Measurements from ENCODE around the gene CDH13.

CDH13 gene

GRCh38 chr16:82937926-82938520 is 311.3 kb downstream of the CDH13 start:
- Histone ChIP-seq H3K9ac (ENCODE audit: low read length) (no peak overlapping the region), H4K91ac (ENCODE audit: low read length) (no peak overlapping the region), H3K36me3 (ENCODE audit: control insufficient read depth in 1 of 2, insufficient read depth in 2 of 2, low read depth in 1 of 2, low read length in 2 of 2) (no peaks in the 10 kb centered on the region), H2AFZ (ENCODE audit: low read depth, low read length) (no peak overlapping the region), H3K4me3 (ENCODE audit: insufficient read depth in 1 of 2, low read depth in 1 of 2, low read length in 2 of 2) (no peak overlapping the region), H3K4ac (ENCODE audit: low read depth in 1 of 2, low read length in 2 of 2) (no peak overlapping the region), H3K79me1 (replicated peaks; ENCODE audit: low read length, poor library complexity, severe bottlenecking) (peaks cover 10% of the 10 kb centered on the region), H2BK12ac (ENCODE audit: low read length in 2 of 2) (no peak overlapping the region), H3K4me1 (ENCODE audit: control insufficient read depth, insufficient read depth, low read depth, low read length) (peaks cover 5% of the 10 kb centered on the region), H3K9me3 (ENCODE audit: control insufficient read depth, low read length) (peaks cover 6% of the 10 kb centered on the region), H3K14ac (ENCODE audit: low read length in 2 of 2) (no peak overlapping the region), H2BK15ac (ENCODE audit: low read depth, poor library complexity, severe bottlenecking) (no peak overlapping the region), H2BK120ac (ENCODE audit: low read depth, low read length) (no peak overlapping the region), H2AK5ac (ENCODE audit: low read length, severe bottlenecking) (no peak overlapping the region), H3K23ac (ENCODE audit: low read length in 2 of 2) (no peak overlapping the region), H3K4me2 (ENCODE audit: low read length, poor library complexity, severe bottlenecking) (no peak overlapping the region), H2BK5ac (ENCODE audit: low read depth, low read length, poor library complexity, severe bottlenecking) (no peak overlapping the region), H4K8ac (ENCODE audit: low read length) (no peak overlapping the region), H3K27ac (ENCODE audit: low read length, poor library complexity, severe bottlenecking) (no peak overlapping the region), H3K18ac (ENCODE audit: low read depth in 1 of 2, low read length in 2 of 2) (no peak overlapping the region), H3K27me3 (ENCODE audit: control insufficient read depth in 1 of 2, insufficient read depth in 1 of 2, low read length in 2 of 2) (no peaks in the 10 kb centered on the region)
- no peak for DNase-seq
- 93% methylated on average over 4 of the region's 7 CpGs for WGBS

- Histone ChIP-seq H4K8ac (ENCODE audit: low read length) (no peak overlapping the region), H3K36me3 (ENCODE audit: control insufficient read depth in 1 of 2, insufficient read depth in 2 of 2, low read depth in 1 of 2, low read length in 2 of 2) (no peaks in the 10 kb centered on the region), H2AK5ac (ENCODE audit: low read length, severe bottlenecking) (no peak overlapping the region), H2BK5ac (ENCODE audit: low read depth, low read length, poor library complexity, severe bottlenecking) (no peak overlapping the region), H2BK15ac (ENCODE audit: low read depth, poor library complexity, severe bottlenecking) (no peak overlapping the region), H3K4me2 (ENCODE audit: low read length, poor library complexity, severe bottlenecking) (no peak overlapping the region), H3K9me3 (ENCODE audit: control insufficient read depth, low read length) (no peaks in the 10 kb centered on the region), H3K4ac (ENCODE audit: low read depth in 1 of 2, low read length in 2 of 2) (no peak overlapping the region), H3K4me1 (ENCODE audit: control insufficient read depth, insufficient read depth, low read depth, low read length) (peaks cover 2% of the 10 kb centered on the region), H3K23ac (ENCODE audit: low read length in 2 of 2) (no peak overlapping the region), H2AFZ (ENCODE audit: low read depth, low read length) (no peak overlapping the region), H2BK12ac (ENCODE audit: low read length in 2 of 2) (no peak overlapping the region), H3K27ac (ENCODE audit: low read length, poor library complexity, severe bottlenecking) (no peak overlapping the region), H3K4me3 (ENCODE audit: insufficient read depth in 1 of 2, low read depth in 1 of 2, low read length in 2 of 2) (no peak overlapping the region), H3K27me3 (ENCODE audit: control insufficient read depth in 1 of 2, insufficient read depth in 1 of 2, low read length in 2 of 2) (no peaks in the 10 kb centered on the region), H2BK120ac (ENCODE audit: low read depth, low read length) (no peak overlapping the region), H4K91ac (ENCODE audit: low read length) (no peak overlapping the region), H3K79me1 (replicated peaks; ENCODE audit: low read length, poor library complexity, severe bottlenecking) (peaks cover 10% of the 10 kb centered on the region), H3K14ac (ENCODE audit: low read length in 2 of 2) (no peak overlapping the region), H3K9ac (ENCODE audit: low read length) (no peak overlapping the region), H3K18ac (ENCODE audit: low read depth in 1 of 2, low read length in 2 of 2) (no peak overlapping the region)
- peak; percentile 11 for DNase-seq
- WGBS, result 100% methylated on average over 1 of the region's 1 CpG
Measured at GRCh38 chr16:82943371-82943770, 316.6 kb downstream of the CDH13 start.

GRCh38 chr16:82945420-82946101 is 318.8 kb downstream of the CDH13 start:
- H4K91ac ChIP-seq (ENCODE audit: low read length), result no peak overlapping the region
- H2BK5ac ChIP-seq (ENCODE audit: low read depth, low read length, poor library complexity, severe bottlenecking), result no peak overlapping the region
- no peak overlapping the region for H3K27ac ChIP-seq (ENCODE audit: low read length, poor library complexity, severe bottlenecking)
- no peak for DNase-seq
- H3K4me3 ChIP-seq (ENCODE audit: insufficient read depth in 1 of 2, low read depth in 1 of 2, low read length in 2 of 2), result no peak overlapping the region
- H2BK120ac ChIP-seq (ENCODE audit: low read depth, low read length), result no peak overlapping the region
- no peak overlapping the region for H3K18ac ChIP-seq (ENCODE audit: low read depth in 1 of 2, low read length in 2 of 2)
- H3K4me1 ChIP-seq (ENCODE audit: control insufficient read depth, insufficient read depth, low read depth, low read length), result no peaks in the 10 kb centered on the region
- no peaks in the 10 kb centered on the region for H3K36me3 ChIP-seq (ENCODE audit: control insufficient read depth in 1 of 2, insufficient read depth in 2 of 2, low read depth in 1 of 2, low read length in 2 of 2)
- no peak overlapping the region for H2AFZ ChIP-seq (ENCODE audit: low read depth, low read length)
- H3K4ac ChIP-seq (ENCODE audit: low read depth in 1 of 2, low read length in 2 of 2), result no peak overlapping the region
- H3K9ac ChIP-seq (ENCODE audit: low read length), result no peak overlapping the region
- H2AK5ac ChIP-seq (ENCODE audit: low read length, severe bottlenecking), result no peak overlapping the region
- H3K9me3 ChIP-seq (ENCODE audit: control insufficient read depth, low read length), result no peaks in the 10 kb centered on the region
- no peak overlapping the region for H3K23ac ChIP-seq (ENCODE audit: low read length in 2 of 2)
- WGBS, result 72% methylated on average over 5 of the region's 12 CpGs
- H3K14ac ChIP-seq (ENCODE audit: low read length in 2 of 2), result no peak overlapping the region
- no peaks in the 10 kb centered on the region for H3K27me3 ChIP-seq (ENCODE audit: control insufficient read depth in 1 of 2, insufficient read depth in 1 of 2, low read length in 2 of 2)
- peaks cover 10% of the 10 kb centered on the region for H3K79me1 ChIP-seq (replicated peaks; ENCODE audit: low read length, poor library complexity, severe bottlenecking)
- no peak overlapping the region for H2BK15ac ChIP-seq (ENCODE audit: low read depth, poor library complexity, severe bottlenecking)
- no peak overlapping the region for H3K4me2 ChIP-seq (ENCODE audit: low read length, poor library complexity, severe bottlenecking)
- no peak overlapping the region for H4K8ac ChIP-seq (ENCODE audit: low read length)
- no peak overlapping the region for H2BK12ac ChIP-seq (ENCODE audit: low read length in 2 of 2)

GRCh38 chr16:82947698-82948097 is 320.9 kb downstream of the CDH13 start:
- Histone ChIP-seq H3K23ac (ENCODE audit: low read length in 2 of 2) (no peak overlapping the region), H2AK5ac (ENCODE audit: low read length, severe bottlenecking) (no peak overlapping the region), H2AFZ (ENCODE audit: low read depth, low read length) (no peak overlapping the region), H3K36me3 (ENCODE audit: control insufficient read depth in 1 of 2, insufficient read depth in 2 of 2, low read depth in 1 of 2, low read length in 2 of 2) (no peaks in the 10 kb centered on the region), H4K91ac (ENCODE audit: low read length) (no peak overlapping the region), H3K4me2 (ENCODE audit: low read length, poor library complexity, severe bottlenecking) (no peak overlapping the region), H3K4me3 (ENCODE audit: insufficient read depth in 1 of 2, low read depth in 1 of 2, low read length in 2 of 2) (no peak overlapping the region), H4K8ac (ENCODE audit: low read length) (no peak overlapping the region), H3K18ac (ENCODE audit: low read depth in 1 of 2, low read length in 2 of 2) (no peak overlapping the region), H3K4me1 (ENCODE audit: control insufficient read depth, insufficient read depth, low read depth, low read length) (no peaks in the 10 kb centered on the region), H3K14ac (ENCODE audit: low read length in 2 of 2) (no peak overlapping the region), H3K27me3 (ENCODE audit: control insufficient read depth in 1 of 2, insufficient read depth in 1 of 2, low read length in 2 of 2) (no peaks in the 10 kb centered on the region), H3K9me3 (ENCODE audit: control insufficient read depth, low read length) (no peaks in the 10 kb centered on the region), H3K27ac (ENCODE audit: low read length, poor library complexity, severe bottlenecking) (no peak overlapping the region), H2BK12ac (ENCODE audit: low read length in 2 of 2) (no peak overlapping the region), H2BK5ac (ENCODE audit: low read depth, low read length, poor library complexity, severe bottlenecking) (no peak overlapping the region), H3K79me1 (replicated peaks; ENCODE audit: low read length, poor library complexity, severe bottlenecking) (peaks cover 9% of the 10 kb centered on the region), H3K4ac (ENCODE audit: low read depth in 1 of 2, low read length in 2 of 2) (no peak overlapping the region), H2BK120ac (ENCODE audit: low read depth, low read length) (no peak overlapping the region), H3K9ac (ENCODE audit: low read length) (no peak overlapping the region), H2BK15ac (ENCODE audit: low read depth, poor library complexity, severe bottlenecking) (no peak overlapping the region)
- DNase-seq, result no peak
